ENCODE measurements around the gene CRYM.

DNA sequence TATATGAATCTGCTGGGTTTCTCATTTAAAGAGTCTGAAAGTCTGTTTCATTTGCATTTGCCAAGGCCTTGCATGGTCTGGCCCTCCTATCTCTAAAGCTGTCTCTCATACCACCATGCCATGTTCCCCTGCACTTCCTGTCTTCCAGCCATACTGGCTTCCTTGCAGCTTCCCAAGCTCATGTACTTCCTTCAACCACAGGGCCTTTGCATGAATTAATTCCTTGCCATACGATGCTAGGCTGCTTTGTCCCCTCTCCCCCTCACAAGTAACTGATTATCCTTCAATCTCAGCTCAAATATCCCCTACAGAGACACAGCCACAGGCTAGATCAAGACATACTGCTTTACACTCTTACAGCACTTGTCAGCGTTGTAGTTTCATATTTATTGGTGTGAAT lies 5.8 kb downstream of the CRYM start:
- TF ChIP-seq POLR2A (IDR thresholded peaks at IDR 0.05; ENCODE audit: borderline replicate concordance, extremely low read depth, insufficient read depth, insufficient read length) (no peak), ZFX (IDR thresholded peaks at IDR 0.05) (no peak), RAD21 (IDR thresholded peaks at IDR 0.05; ENCODE audit: low read depth) (no peak)
- TF ChIP-seq, protein P1, sequence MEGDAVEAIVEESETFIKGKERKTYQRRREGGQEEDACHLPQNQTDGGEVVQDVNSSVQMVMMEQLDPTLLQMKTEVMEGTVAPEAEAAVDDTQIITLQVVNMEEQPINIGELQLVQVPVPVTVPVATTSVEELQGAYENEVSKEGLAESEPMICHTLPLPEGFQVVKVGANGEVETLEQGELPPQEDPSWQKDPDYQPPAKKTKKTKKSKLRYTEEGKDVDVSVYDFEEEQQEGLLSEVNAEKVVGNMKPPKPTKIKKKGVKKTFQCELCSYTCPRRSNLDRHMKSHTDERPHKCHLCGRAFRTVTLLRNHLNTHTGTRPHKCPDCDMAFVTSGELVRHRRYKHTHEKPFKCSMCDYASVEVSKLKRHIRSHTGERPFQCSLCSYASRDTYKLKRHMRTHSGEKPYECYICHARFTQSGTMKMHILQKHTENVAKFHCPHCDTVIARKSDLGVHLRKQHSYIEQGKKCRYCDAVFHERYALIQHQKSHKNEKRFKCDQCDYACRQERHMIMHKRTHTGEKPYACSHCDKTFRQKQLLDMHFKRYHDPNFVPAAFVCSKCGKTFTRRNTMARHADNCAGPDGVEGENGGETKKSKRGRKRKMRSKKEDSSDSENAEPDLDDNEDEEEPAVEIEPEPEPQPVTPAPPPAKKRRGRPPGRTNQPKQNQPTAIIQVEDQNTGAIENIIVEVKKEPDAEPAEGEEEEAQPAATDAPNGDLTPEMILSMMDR (IDR thresholded peaks at IDR 0.05 in 2 of 3, conservative IDR thresholded peaks at IDR 0.05 in 1 of 3; ENCODE audit: borderline replicate concordance in 1 of 3, insufficient read depth in 1 of 3, low read depth in 2 of 3, low read length in 2 of 3): no peak
- TF ChIP-seq, protein P2, sequence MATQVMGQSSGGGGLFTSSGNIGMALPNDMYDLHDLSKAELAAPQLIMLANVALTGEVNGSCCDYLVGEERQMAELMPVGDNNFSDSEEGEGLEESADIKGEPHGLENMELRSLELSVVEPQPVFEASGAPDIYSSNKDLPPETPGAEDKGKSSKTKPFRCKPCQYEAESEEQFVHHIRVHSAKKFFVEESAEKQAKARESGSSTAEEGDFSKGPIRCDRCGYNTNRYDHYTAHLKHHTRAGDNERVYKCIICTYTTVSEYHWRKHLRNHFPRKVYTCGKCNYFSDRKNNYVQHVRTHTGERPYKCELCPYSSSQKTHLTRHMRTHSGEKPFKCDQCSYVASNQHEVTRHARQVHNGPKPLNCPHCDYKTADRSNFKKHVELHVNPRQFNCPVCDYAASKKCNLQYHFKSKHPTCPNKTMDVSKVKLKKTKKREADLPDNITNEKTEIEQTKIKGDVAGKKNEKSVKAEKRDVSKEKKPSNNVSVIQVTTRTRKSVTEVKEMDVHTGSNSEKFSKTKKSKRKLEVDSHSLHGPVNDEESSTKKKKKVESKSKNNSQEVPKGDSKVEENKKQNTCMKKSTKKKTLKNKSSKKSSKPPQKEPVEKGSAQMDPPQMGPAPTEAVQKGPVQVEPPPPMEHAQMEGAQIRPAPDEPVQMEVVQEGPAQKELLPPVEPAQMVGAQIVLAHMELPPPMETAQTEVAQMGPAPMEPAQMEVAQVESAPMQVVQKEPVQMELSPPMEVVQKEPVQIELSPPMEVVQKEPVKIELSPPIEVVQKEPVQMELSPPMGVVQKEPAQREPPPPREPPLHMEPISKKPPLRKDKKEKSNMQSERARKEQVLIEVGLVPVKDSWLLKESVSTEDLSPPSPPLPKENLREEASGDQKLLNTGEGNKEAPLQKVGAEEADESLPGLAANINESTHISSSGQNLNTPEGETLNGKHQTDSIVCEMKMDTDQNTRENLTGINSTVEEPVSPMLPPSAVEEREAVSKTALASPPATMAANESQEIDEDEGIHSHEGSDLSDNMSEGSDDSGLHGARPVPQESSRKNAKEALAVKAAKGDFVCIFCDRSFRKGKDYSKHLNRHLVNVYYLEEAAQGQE (IDR thresholded peaks at IDR 0.05; ENCODE audit: low read depth): no peak
- TF ChIP-seq, protein P3, sequence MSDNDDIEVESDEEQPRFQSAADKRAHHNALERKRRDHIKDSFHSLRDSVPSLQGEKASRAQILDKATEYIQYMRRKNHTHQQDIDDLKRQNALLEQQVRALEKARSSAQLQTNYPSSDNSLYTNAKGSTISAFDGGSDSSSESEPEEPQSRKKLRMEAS (IDR thresholded peaks at IDR 0.05): no peak
- TF ChIP-seq, protein P4, sequence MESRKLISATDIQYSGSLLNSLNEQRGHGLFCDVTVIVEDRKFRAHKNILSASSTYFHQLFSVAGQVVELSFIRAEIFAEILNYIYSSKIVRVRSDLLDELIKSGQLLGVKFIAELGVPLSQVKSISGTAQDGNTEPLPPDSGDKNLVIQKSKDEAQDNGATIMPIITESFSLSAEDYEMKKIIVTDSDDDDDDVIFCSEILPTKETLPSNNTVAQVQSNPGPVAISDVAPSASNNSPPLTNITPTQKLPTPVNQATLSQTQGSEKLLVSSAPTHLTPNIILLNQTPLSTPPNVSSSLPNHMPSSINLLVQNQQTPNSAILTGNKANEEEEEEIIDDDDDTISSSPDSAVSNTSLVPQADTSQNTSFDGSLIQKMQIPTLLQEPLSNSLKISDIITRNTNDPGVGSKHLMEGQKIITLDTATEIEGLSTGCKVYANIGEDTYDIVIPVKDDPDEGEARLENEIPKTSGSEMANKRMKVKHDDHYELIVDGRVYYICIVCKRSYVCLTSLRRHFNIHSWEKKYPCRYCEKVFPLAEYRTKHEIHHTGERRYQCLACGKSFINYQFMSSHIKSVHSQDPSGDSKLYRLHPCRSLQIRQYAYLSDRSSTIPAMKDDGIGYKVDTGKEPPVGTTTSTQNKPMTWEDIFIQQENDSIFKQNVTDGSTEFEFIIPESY (IDR thresholded peaks at IDR 0.05; ENCODE audit: extremely low read depth, insufficient replicate concordance, low read length): no peak
